Fibroblast of pulmonary artery (primary cell): ENCODE data around the gene RBM14.
"Not testable (repeated sequence)": the region's sequence is repeated elsewhere in the genome, so short reads cannot be mapped to it uniquely, and the experiment has no call there.

Experiments used
- DNase-seq: peaks from one replicate; pipeline ENCODE4 v3.0.0-alpha.2; 2010; ENCODE audit warnings: low read depth
- H3K4me3 ChIP-seq: replicated peaks from 2 replicates; pipeline ENCODE4 v1.5.1; 2011; ENCODE audit warnings: low read depth, mild to moderate bottlenecking, control low read depth, low read length, moderate library complexity
- TF ChIP-seq, protein P1 (sequence below): IDR thresholded peaks from 2 replicates; pipeline ENCODE4 v1.5.1; 2011; ENCODE audit warnings: mild to moderate bottlenecking, control low read depth, low read length, inconsistent platforms; ENCODE audit errors: missing control alignments

Gene RBM14

GRCh38 chr11:66600631-66601233 lies 15.7 kb upstream of the RBM14 start:
- TF ChIP-seq, protein P1, sequence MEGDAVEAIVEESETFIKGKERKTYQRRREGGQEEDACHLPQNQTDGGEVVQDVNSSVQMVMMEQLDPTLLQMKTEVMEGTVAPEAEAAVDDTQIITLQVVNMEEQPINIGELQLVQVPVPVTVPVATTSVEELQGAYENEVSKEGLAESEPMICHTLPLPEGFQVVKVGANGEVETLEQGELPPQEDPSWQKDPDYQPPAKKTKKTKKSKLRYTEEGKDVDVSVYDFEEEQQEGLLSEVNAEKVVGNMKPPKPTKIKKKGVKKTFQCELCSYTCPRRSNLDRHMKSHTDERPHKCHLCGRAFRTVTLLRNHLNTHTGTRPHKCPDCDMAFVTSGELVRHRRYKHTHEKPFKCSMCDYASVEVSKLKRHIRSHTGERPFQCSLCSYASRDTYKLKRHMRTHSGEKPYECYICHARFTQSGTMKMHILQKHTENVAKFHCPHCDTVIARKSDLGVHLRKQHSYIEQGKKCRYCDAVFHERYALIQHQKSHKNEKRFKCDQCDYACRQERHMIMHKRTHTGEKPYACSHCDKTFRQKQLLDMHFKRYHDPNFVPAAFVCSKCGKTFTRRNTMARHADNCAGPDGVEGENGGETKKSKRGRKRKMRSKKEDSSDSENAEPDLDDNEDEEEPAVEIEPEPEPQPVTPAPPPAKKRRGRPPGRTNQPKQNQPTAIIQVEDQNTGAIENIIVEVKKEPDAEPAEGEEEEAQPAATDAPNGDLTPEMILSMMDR, result no peak
- peak; percentile 31 for DNase-seq
- no peak overlapping the region for H3K4me3 ChIP-seq

- TF ChIP-seq, protein P1, result no peak
- no peak overlapping the region for H3K4me3 ChIP-seq
- no peak for DNase-seq
These were observed 13.4 kb upstream of the RBM14 start for GRCh38 chr11:66603072-66603471.

GRCh38 chr11:66604155-66604554 lies 12.3 kb upstream of the RBM14 start:
- TF ChIP-seq, protein P1, result no peak
- no peak for DNase-seq
- H3K4me3 ChIP-seq, result no peak overlapping the region

DNA sequence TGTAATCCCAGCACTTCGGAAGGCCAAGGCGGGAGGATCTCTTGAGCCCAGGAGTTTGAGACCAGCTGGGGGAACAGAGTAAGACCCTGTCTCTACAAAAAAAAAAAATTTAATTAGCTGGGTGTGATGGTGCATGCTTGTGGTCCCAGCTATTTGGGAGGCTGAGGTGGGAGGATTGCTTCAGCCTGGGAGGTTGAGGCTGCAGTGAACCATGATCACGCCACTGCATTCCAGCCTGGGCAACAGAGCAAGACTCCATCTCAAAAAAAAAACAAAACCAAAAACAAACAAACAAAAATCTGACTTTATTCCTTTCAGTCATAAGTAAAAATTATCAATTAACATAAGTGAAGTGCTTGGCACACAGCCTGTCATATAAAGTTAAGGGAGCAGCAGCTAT lies 9.8 kb upstream of the RBM14 start:
- not testable (repeated sequence) for H3K4me3 ChIP-seq, DNase-seq

DNA sequence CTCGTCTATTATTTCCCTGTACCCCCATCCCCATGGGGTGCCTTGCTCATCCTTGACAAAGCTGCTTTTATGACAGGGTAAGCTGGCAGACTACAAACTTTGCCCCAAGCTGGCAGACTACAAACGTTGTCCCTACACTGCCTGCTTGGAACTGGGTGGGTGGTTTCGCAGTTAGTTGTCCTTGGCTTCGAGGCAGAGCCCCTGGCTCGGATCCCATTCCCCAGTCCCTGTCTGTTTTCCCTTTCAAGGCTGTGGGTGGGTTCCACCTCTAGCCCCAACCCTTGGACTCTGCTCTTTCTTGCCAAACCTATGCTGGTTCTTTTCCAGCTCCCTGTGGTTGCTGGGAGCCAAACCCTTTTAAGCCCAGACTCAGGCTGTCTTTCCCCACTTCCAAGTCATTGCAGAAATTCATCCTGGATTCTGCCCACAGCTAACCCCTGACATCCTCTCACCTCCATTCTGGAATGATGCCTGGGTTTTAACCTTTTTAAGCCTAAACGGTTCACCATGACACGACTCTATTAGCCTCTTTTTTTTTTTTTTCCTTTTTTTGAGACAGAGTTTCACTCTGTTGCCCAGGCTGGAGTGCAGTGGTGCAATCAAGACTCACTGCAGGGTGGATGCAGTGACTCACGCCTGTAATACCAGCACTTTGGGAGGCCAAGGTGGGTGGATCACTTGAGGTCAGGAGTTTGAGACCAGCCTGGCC lies 9.2 kb upstream of the RBM14 start:
- peak; percentile 86 for DNase-seq
- no peak overlapping the region for H3K4me3 ChIP-seq
- TF ChIP-seq, protein P1, result no peak

DNA sequence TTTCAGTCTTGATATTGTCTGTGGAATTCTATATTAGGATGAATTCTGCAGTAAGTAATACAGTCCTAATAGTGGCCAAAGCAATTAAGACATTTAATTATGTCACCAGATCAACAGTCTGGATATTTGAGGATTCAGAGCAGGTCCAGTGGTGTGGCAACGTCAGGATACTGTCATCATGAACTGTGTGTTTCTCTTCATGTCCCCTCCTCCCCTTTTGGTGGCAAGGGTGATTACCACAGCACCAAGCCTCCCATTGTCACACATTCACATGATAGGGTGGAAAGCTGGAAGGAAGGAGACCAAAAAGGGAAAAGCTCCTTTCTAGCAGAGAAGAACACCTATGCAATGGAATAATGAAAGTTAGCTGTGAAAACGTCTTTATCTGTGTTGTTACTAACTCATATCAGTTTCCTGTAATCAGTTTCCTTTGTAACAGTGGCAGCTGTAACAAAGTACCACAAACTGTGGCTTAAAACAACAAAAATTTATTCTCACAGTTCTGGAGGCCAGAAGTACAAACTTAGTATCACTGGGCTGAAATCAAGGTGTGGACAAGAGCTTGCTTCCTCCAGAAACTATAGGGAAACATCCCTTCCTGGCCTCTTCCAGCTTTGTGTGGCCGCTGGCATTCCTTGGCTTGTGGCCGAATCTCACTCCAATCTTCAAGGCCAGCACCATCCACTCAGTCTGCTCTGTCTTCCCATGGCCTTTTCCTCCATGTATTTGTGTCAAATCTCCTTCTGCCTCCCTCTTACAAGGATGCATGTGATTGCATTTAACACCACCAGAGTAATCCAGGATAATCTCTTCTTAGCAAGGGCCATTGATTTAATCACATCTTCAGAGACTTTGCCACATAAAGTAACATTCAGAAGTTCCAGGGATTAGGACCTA lies 6.5 kb upstream of the RBM14 start:
- no peak overlapping the region for H3K4me3 ChIP-seq
- TF ChIP-seq, protein P1, result no peak
- DNase-seq, result no peak

- TF ChIP-seq, protein P1, result no peak
These were observed 4.0 kb upstream of the RBM14 start for GRCh38 chr11:66612458-66612857.

More at GRCh38 chr11:66612458-66612857, 4.0 kb upstream of the RBM14 start:
- no peak for DNase-seq
- H3K4me3 ChIP-seq, result no peak overlapping the region
